OCI-LY1 (cell line): ENCODE results near the gene AKAP13.

ENCODE experiments used
- H2AFZ ChIP-seq: fragments of 200-600 bp; sonication (generic), shearing (Covaris generic); 2 replicates; pipeline ENCODE4 v1.6.0; 2014; ENCODE audit warnings: antibody characterized with exemption, mild to moderate bottlenecking, low read length
- H3F3A ChIP-seq: fragments of 200-600 bp; sonication (generic), shearing (Covaris generic); 2 replicates; pipeline ENCODE4 v1.6.0; 2014; ENCODE audit warnings: mild to moderate bottlenecking, antibody characterized with exemption, low read length, moderate library complexity; ENCODE audit not compliant: insufficient read depth
- H3K27ac ChIP-seq: fragments of 200-600 bp; sonication (generic); 2 replicates; pipeline ENCODE4 v1.5.1; 2014; ENCODE audit warnings: low read length, mixed run types, mild to moderate bottlenecking, low read depth; ENCODE audit not compliant: poor library complexity, severe bottlenecking
- H3K27me3 ChIP-seq: fragments of 200-600 bp; sonication (generic); 2 replicates; pipeline ENCODE4 v1.6.0; 2014; ENCODE audit warnings: antibody characterized with exemption, mild to moderate bottlenecking, low read length, moderate library complexity; ENCODE audit not compliant: insufficient read depth
- H3K36me3 ChIP-seq: fragments of 200-600 bp; sonication (generic); 2 replicates; pipeline ENCODE4 v1.6.1; 2014; ENCODE audit warnings: mild to moderate bottlenecking, antibody characterized with exemption, low read length, moderate library complexity, mixed read lengths; ENCODE audit not compliant: insufficient read depth
- H3K4me1 ChIP-seq: fragments of 200-600 bp; sonication (generic); 2 replicates; pipeline ENCODE4 v1.5.1; 2014; ENCODE audit warnings: mild to moderate bottlenecking, low read length, moderate library complexity; ENCODE audit not compliant: insufficient read depth, severe bottlenecking
- H3K4me2 ChIP-seq: fragments of 200-600 bp; sonication (generic), shearing (Covaris generic); 2 replicates; pipeline ENCODE4 v1.6.1; 2014; ENCODE audit warnings: low read length
- H3K4me3 ChIP-seq: fragments of 200-600 bp; sonication (generic); 2 replicates; pipeline ENCODE4 v1.5.1; 2014; ENCODE audit warnings: low read length, low read depth, mild to moderate bottlenecking, mixed read lengths; ENCODE audit not compliant: poor library complexity, severe bottlenecking
- H3K79me2 ChIP-seq: fragments of 200-600 bp; shearing (Covaris generic); 2 replicates; pipeline ENCODE4 v1.6.1; 2016; ENCODE audit warnings: mixed run types, low read length, mixed read lengths; ENCODE audit not compliant: insufficient read depth
- H3K9ac ChIP-seq: fragments of 200-600 bp; sonication (generic), shearing (Covaris generic); 2 replicates; pipeline ENCODE4 v1.6.1; 2014; ENCODE audit warnings: mild to moderate bottlenecking, low read length, mixed read lengths
- H3K9me2 ChIP-seq: fragments of 200-600 bp; sonication (generic), shearing (Covaris generic); 2 replicates; pipeline ENCODE4 v1.6.1; 2014; ENCODE audit warnings: low read depth, mild to moderate bottlenecking, low read length, mixed read lengths
- H3K9me3 ChIP-seq: fragments of 200-600 bp; shearing (Covaris generic); 2 replicates; pipeline ENCODE4 v1.6.1; 2014; ENCODE audit warnings: low read length, mixed read lengths
- H4K20me1 ChIP-seq: fragments of 200-600 bp; sonication (generic), shearing (Covaris generic); 2 replicates; pipeline ENCODE4 v1.6.0; 2016; ENCODE audit warnings: mild to moderate bottlenecking, low read length; ENCODE audit not compliant: insufficient read depth
- EZH2 ChIP-seq: fragments of 200-600 bp; sonication (generic), shearing (Covaris generic); IDR thresholded peaks from 2 replicates; pipeline ENCODE4 v1.8.0; 2017; ENCODE audit warnings: borderline replicate concordance, mixed run types, mild to moderate bottlenecking, antibody characterized with exemption, low read length, moderate library complexity, mixed read lengths
- TF ChIP-seq, protein P1 (sequence below): fragments of 200-600 bp; sonication (generic), shearing (Covaris generic); IDR thresholded peaks from 2 replicates; pipeline ENCODE4 v1.5.1; 2017; ENCODE audit warnings: mild to moderate bottlenecking, antibody characterized with exemption, low read length, moderate library complexity, mixed read lengths

The AKAP13 gene

DNA sequence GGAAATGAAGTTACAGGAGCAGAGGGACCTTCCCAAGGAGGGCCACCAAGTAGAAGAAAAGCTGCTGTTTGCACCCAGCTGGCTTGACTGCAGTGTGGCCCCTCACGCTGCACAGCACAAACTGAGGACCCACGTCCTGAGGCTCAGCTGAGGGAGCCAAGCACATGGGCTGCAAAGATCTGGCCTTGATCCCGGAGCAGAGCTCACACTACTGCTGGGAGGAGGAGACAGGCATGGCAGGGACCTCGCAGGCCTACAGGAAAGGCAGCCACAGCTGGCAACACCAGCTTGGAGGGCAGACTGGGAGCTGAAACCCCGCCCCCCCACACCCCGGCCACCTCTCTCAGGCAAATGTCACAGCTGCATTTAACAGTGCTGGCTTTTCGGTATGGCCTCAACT is 374.6 kb downstream of the AKAP13 start:
- no peaks in the 10 kb centered on the region for H3K4me1 ChIP-seq

DNA sequence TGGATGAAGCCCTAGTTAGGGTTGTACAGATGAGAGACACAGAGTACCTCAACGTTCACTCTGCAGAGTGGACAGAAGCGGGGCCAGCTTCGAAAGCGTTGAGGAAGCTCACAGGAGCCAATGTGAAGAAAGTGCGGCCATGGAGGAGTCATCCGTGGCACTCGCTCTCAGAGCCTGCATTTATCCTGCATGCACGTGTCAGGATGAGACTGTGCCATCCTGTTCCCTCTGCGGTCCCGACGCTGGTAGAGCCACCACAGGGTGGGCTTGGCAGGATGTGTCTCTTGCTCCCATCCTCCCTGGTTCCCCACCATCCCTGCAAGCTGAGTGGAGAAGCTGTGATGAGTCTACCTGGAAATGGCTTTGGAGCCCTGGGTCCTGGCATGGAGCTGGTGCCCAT is 375.1 kb downstream of the AKAP13 start:
- H3K4me1 ChIP-seq = no peaks in the 10 kb centered on the region
- H3K9me3 ChIP-seq = no peaks in the 10 kb centered on the region
- no peaks in the 10 kb centered on the region for H3K9me2 ChIP-seq
- H3K36me3 ChIP-seq = no peaks in the 10 kb centered on the region
- no peaks in the 10 kb centered on the region for H3K79me2 ChIP-seq
- no peak overlapping the region for H2AFZ ChIP-seq
- no peak overlapping the region for H3K4me2 ChIP-seq
- no peak overlapping the region for H3K4me3 ChIP-seq
- H3K27ac ChIP-seq = no peak overlapping the region
- H3K9ac ChIP-seq = no peak overlapping the region
- H3F3A ChIP-seq = no peaks in the 10 kb centered on the region
- H4K20me1 ChIP-seq = no peaks in the 10 kb centered on the region
- TF ChIP-seq, protein P1, sequence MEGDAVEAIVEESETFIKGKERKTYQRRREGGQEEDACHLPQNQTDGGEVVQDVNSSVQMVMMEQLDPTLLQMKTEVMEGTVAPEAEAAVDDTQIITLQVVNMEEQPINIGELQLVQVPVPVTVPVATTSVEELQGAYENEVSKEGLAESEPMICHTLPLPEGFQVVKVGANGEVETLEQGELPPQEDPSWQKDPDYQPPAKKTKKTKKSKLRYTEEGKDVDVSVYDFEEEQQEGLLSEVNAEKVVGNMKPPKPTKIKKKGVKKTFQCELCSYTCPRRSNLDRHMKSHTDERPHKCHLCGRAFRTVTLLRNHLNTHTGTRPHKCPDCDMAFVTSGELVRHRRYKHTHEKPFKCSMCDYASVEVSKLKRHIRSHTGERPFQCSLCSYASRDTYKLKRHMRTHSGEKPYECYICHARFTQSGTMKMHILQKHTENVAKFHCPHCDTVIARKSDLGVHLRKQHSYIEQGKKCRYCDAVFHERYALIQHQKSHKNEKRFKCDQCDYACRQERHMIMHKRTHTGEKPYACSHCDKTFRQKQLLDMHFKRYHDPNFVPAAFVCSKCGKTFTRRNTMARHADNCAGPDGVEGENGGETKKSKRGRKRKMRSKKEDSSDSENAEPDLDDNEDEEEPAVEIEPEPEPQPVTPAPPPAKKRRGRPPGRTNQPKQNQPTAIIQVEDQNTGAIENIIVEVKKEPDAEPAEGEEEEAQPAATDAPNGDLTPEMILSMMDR = no peak
- no peak for TF ChIP-seq EZH2
- no peaks in the 10 kb centered on the region for H3K27me3 ChIP-seq

More for the DNA sequence above, 374.6 kb downstream of the AKAP13 start:
- Histone ChIP-seq H3K4me3 (no peak overlapping the region), H4K20me1 (no peaks in the 10 kb centered on the region), H3K27ac (no peak overlapping the region), H3K9ac (no peak overlapping the region), H3K9me2 (no peaks in the 10 kb centered on the region), H3K79me2 (no peaks in the 10 kb centered on the region), H3K27me3 (no peaks in the 10 kb centered on the region), H3K9me3 (no peaks in the 10 kb centered on the region), H3K36me3 (no peaks in the 10 kb centered on the region), H3K4me2 (no peak overlapping the region), H3F3A (no peaks in the 10 kb centered on the region), H2AFZ (no peak overlapping the region)
- no peak for TF ChIP-seq EZH2
- TF ChIP-seq, protein P1 = no peak

DNA sequence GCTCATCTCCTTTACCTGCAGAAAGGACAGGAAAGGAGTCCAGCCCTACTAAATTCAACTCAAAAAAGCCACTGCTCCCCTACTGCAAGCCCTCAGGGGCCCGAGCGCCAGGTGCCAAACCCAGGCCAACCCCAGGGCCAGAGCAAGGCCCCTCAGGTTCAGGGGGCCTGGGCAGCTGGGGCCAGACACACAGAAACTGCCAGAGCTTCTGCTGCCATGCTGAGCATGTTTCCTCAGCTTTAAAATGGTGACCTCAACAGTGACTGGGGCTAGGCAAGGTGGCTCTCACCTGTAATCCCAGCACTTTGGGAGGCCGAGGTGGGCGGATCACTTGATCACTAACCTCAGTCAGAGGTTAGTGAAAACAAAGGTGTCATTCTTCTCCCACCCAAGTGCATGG is 375.5 kb downstream of the AKAP13 start:
- Histone ChIP-seq H3K27ac (no peak overlapping the region), H3K4me2 (no peak overlapping the region), H3K9me2 (no peaks in the 10 kb centered on the region), H3K9me3 (no peaks in the 10 kb centered on the region), H4K20me1 (no peaks in the 10 kb centered on the region), H3K4me1 (no peaks in the 10 kb centered on the region), H3K79me2 (no peaks in the 10 kb centered on the region), H3K27me3 (no peaks in the 10 kb centered on the region), H2AFZ (no peak overlapping the region), H3K4me3 (no peak overlapping the region), H3K36me3 (no peaks in the 10 kb centered on the region), H3F3A (no peaks in the 10 kb centered on the region), H3K9ac (no peak overlapping the region)
- TF ChIP-seq EZH2 = no peak
- TF ChIP-seq, protein P1 = no peak
